GM19463 (cell line): ENCODE measurements around the gene TBL1X.

Source experiments
- ATAC-seq: cut with Tn5 transposase; IDR thresholded peaks from one replicate; pipeline ENCODE4 v1.9.1; 2021; ENCODE audit warnings: mild to moderate bottlenecking, moderate library complexity; ENCODE audit not compliant: unreplicated experiment

The TBL1X gene

DNA sequence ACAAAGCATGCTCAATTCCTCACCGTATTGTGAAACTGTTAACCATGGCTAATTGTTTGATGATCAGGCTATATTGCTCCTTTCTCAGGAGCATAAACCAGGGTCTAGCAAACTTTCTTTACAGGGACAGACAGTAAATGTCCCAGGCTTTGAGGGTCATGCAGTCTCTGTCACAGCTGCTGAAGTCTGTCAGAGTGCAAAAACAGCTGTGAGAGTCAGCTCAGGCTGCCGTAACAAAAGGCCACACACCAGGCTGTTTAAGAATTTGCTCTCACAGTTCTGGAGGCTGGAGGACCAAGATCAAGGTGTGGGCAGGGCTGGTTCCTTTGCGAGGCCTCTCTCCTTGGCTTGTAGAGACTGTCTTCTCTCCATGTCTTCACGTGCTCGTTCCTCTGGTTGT is 225.2 kb downstream of the TBL1X start:
- no peak for ATAC-seq

DNA sequence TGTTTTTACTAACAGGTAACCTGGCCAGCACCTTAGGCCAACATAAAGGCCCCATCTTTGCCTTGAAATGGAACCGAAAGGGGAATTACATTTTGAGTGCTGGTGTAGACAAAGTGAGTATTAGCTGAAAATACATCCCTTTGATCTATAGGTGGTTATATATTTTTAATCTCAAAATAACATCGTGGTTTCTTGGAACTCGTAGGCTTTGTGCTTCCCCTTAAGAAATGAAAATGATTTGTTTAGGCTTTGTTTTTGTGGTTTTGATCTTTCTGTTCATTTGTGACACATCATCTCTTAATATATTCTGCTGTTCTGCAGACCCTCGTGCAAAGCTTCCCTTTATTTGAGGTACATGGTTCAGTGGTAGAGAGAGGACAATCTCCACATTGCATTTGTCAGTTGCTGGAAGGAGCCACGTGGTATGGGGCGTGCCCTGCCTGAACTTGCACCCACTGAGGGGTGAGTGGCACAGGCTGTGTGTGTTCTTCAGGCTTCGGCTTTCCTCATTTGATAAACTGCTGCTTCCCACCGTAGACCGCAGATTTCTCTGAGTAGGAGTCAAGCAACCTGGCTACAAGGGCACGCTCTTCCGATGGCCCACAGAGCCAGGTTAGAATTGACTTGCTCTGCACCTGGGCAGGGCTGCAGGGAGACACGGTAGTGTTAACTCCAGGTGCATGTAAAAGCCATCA is 228.6 kb downstream of the TBL1X start:
- no peak for ATAC-seq

DNA sequence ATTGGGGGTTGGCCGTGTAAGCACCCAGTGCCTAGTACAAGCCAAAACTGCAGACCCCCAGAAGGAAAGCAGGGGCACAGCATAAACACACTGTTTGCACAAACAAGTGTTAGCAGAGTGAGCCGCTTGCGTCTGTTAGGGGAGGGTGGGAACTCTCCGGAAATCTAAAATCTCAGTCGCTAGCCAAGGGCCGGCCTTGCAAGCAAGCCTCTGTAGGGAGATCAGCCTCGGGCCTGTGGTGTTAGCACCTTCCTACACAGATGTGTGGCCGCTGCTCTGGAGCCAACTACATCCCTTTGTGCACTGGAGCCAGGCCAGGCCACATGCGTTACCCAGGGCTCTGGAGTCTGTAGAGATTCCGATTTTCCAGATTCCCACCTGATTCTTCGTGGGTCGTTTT is 233.7 kb downstream of the TBL1X start:
- no peak for ATAC-seq

DNA sequence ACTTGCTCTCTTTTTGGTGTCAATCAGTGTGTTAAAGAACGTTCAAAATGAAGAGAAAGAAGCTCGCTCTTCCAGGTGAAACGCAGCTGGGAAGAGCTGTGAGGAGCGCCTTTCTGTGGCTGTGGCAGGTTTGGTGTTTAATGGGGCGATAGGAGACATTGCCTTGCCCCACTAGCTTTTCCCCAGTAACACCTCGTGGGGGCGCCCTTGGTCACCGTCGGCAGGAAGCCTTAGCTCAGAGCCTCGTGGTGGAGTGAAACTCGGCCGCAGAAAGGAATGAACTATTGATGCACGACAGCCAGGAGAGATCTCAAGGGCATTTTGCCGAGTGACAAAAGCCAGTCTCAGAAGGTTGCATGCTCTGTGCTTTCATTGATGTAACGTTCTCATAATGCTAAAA is 235.7 kb downstream of the TBL1X start:
- no peak for ATAC-seq

DNA sequence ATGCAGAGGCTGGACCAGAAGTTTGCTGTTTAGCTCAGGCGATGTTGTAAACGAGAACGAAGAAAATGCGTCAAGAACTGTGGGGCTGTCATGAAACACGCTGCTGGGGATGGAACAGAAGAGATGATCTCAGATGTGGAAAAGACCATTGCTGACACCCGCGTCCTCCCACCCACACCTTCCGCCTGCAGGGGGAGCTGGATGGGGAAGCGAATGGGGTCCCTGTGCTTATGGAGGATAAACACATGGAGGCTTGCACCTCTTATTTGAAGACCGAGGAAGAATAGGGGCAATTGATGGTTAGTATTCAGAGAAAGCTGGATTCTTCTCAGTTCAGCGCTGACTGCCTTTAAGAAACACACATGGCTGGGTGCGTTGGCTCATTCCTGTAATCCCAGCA is 236.9 kb downstream of the TBL1X start:
- ATAC-seq = no peak

DNA sequence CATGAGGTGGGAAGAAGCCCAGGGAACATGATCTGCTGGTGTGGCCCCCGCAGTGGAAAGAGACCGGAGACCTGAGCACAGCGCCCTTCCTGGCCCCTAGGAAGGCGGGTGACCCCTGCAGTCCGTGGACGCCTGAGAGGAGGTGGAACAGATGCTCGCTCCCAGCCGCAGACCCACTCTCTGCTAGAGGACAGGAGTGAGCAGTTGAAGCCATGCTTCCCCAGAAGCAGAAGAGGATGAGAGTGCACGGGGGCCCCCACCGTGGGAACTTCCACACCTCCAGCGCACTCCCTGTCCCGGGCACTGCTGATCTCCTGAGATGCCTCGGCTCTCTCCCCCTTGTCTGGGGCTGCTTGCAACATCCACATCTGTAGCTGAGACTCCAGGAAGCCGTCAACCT is 238.5 kb downstream of the TBL1X start:
- ATAC-seq = no peak

DNA sequence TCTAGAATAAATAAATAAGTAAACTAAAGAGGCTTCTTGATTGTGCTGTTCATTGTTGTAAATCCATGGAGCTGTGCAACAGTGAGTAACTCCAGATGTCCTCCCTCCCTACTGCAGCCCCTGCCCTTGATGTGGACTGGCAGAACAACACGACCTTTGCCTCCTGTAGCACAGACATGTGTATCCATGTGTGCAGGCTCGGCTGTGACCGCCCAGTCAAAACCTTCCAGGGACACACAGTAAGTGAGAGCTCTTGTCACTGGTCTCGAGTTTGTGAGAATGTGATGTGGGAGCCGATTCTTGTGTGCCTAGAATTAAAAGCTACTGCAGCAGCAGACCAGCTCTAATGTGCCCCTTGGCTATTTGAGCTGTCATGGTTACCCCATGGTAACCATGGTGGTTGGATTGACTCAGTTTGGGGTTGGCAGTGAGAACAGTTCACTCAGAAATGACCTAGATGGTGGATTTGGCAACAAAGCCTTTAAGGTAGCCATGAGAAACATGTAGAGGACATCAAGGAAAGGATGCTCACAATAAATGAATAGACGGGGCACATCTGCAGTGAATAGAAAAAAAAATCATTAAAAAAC is 240.1 kb downstream of the TBL1X start:
- no peak for ATAC-seq

DNA sequence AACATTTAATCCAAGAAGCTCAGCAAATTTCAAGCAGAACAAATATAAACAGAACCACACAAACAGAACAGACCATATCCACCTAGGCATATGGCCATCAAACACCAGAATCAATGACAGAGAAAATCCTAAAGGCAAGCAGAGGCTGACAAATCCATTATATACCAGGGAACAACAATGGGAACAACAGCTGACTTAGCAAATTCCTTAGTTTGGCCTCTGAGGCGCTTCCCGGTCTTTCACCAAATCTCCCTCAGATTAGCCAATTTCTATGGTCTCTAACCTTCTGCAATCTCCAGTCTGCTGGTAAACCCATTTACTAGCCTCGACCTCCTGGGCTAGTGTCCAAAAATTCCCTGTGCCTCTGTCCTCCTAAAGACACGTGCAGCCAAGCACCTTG is 241.6 kb downstream of the TBL1X start:
- no peak for ATAC-seq

DNA sequence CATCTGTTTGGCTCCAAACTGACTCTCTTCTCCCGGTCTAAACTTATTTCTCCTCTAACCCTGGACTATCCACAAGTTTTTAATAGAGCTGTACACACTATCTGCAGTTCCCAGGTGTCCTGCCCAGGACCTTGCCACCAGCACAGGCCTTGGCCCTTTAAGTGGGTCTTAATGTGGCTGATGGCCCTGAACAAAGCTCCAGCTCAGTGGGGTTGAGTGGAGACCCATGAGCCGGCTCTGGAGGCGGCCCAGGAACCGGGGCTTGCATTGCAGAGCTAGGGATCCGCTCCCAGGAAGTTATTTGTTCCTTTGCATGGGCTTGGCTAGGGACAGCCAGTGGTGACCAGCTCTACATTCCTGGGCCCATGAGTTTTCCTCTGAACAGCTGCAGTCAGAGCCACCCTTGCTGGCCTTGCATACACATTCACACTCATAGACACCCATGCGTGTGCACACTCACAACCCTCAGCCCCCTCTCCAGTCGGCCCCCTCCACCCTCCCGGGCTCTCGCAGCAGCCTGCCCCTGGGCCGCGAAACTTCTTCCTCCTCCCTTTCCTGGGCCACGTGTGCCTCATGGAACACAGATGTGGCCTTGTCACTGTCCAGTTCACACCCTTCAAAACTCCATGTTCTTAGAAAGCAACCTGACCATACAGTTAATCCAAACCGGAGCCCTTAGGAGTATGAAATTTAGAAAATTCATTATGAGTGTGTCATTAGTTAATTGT is 242.6 kb downstream of the TBL1X start:
- no peak for ATAC-seq

DNA sequence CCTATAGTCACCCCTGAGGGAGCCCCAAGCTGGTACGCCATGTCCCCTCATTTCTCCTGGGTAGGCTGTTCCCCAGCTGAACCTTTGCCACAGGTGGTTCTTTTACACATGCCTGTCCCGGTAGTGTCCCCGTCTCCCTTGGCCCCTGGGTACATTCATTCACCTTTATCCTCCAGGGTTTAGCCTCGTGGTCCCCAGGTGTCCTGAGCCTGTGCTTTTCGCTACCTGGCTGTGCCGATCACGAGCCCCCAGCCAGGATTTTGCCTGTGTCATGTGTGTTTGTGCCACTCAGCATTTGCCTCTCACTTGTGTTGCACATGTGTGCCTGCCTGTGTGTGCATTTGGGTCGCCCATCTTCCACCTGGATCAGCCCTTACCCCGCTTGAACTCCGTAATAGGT is 243.2 kb downstream of the TBL1X start:
- no peak for ATAC-seq

DNA sequence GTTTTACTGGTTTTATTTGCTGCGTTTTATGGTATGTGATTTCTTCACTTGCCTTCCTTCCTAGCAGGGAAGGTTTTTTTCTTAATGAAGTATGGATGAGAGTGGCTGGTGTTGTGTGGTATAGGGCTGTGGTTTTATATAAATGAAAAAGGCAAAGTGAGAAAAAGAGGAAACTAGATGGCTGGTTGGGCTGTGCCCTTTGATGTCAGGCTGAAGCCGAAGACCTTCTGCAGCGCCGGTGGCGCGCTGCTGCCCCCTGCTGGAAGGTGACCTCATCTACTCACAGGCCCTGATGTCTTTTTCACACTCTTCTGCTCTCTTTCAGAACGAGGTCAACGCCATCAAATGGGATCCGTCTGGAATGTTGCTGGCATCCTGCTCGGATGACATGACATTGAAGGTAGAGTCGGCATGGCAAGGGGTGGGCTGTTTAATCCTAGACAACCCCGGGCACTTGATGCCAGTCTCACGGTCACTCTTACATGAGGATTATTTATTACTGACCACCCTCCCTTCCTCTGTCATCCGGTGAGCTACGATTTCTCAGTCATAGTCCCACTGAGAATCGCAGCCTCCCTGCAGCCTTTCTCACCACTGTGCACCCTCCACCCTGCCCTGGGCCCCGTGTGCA is 244.2 kb downstream of the TBL1X start:
- ATAC-seq = peak; percentile 96

DNA sequence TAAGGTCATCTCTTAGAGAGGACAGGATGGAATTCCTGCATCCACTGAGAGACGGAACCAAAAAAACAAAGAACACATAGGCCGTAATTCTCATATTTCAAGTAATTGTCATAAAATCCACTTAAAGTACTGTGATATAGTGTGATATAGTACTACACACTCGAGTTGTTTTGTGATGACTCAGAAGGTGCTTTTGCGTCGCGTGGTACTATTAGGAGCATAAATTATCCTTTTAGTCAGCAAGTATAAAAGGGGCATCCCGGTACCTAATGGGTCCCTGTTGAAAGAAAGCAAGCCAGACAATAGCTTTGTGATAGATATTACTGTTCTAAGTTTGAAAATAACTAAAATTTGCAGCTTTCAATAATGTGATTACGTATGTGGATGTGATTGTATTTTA is 245.5 kb downstream of the TBL1X start:
- ATAC-seq = no peak

DNA sequence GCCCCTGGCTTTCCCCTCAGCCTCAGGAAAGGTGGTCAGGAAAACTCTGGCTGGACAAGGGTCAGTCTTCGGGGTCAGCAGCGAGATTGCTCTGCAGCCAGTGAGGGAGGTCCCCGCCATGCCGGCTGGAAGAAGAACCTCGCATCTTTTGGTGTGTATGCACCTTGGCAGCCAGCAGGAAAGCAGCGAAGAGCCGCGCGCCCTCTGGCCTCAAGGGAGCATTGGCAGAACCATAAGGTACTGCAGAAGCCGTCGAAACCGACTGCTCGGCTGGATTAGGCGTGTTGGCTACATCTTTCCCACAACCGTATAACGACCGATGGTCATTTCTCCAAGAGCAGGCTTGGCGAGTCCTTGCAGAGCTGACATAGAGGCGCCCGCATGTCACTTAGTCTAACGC is 252.5 kb downstream of the TBL1X start:
- ATAC-seq = no peak

DNA sequence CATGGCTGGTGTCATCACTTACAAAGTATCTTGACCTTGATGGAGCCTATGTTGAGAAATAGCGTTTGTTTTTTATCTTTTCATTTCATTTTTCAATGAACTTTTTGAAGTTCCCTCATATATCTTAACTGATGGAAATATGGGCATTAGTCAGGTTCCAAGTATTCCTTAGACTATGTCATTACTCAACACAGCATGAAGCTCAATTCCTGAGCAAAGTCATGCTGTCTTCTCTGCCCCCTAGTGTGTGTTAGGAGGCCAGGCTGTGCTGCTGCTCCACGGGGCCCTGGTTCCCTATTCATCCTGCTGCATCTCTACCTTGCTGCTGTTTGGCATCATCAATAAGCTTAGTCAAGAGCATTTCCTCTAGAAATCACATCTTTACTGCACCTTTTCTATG is 259.9 kb downstream of the TBL1X start:
- no peak for ATAC-seq

DNA sequence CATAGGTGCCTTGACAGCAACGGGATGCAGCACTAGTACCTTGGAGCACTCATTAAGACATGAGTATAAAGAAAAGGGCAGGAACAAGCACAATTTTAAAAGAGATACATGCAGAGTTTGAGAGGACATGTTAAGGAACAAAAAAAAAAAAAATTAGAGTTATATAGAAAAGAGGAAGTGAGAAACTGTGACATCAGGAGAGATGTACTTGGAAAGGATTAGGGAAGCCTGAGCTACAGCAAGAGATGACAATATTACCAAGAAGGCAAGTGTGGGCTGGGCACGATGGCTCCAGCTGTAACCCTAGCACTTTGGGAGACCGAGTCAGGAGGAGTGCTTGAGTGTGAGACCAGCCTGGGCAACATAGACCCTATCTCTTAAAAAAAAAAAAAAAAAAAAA is 263.4 kb downstream of the TBL1X start:
- no peak for ATAC-seq

DNA sequence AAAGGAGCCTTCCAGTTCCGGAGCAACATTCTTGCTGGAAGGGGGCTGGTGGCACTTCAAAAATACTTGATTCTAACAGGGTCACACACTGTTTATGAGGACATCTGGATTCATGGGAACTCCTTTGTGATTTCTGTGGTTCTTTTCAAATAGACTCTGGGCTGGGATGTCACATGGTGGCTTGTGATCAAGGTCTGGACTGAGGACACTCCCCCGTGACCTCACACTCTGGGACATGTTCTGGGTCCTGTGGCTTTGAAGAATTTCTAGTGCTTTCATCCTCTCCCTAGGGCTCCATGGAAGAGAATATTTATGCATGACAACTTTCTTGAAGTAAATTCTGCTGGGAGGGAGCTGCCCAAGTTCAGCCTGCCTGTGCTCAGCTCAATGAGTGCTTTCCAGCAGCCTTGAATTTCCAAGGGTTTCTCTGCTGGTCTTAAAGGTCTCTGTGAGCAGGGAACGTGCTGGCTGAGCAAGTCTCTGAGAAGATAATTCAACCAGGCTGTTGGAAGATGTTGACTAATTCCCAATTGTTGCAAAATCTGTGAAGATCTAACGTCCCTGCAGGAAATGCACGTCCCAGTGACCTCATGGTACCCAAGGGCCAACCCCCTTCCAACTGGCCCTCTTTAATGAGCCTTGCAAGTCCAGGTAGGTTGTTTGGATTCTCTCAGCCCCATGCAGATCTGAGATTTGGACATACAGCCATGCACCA is 264.5 kb downstream of the TBL1X start:
- no peak for ATAC-seq

DNA sequence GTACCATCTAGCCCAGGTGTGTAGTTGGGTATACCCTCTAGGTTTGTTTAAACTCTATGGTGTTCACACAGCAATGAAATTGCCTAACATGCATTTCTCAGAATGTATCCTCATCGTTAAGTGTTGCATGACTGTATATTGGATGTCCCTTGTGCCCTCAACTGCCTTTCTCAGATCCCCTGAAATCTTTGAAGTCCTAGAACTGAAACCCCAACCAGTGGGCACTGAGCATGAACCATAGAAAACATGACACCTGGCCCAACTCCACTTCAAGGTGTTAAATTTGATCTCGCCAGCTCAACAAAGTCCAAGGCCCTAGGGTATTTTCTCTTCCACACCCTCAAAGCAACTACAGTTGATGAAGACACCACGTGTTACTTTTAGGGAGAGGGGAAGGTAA is 265.2 kb downstream of the TBL1X start:
- ATAC-seq = no peak

DNA sequence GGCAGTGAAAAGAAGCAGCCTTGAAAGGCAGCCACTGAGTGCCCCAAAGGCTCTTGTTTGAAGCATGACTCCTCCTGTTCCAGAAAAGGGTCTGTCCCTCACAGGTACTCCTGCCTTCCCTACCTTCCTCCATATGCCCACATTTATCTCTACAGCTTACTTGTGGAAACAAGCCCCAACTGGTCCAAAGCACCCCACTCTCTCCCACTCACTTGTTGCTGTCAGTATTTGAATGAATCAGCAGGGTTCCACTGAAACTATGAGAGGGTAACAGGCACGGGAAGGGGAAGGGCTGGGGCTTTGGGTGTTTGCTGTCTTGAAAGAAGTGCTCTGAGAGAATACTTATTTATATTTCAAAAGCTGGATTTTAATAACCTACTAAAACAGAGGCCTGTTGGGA is 265.9 kb downstream of the TBL1X start:
- ATAC-seq = no peak

DNA sequence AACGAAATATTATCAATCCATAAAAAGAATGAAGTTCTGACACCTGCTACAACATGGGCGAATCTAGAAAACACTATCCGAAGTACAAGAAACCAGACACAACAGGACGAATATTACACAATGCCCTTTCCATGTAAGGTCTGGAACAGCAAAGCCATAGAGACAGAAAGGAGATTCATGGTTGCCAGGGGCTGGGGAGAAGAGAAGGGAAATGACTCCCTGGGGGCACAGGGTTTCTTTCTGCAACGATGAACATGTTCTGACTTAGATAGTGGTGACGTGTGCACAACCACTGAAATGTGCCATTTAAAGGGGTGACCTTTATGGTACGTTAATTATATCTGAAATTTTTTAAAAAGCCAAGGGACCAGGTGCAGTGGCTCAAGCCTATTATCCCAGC is 272.5 kb downstream of the TBL1X start:
- ATAC-seq = no peak

DNA sequence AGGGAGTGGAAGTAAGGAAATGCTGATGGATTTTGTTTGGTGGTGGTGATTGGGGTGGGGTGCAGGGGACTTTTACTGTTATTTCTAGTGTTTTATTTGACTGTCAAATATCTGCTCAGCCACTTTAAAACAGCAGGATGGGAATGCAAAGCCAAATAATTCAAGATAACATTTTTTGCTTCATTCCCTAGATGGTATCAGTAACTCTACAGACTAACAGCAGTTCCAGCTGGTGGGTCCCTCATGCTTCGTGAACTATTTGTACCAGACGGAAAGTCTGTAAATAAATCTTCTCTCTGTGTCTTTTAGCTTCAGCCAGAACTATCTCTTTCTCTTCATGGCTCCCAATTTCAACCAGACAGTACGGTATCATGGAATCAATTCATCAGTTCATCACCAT is 273.3 kb downstream of the TBL1X start:
- ATAC-seq = no peak

DNA sequence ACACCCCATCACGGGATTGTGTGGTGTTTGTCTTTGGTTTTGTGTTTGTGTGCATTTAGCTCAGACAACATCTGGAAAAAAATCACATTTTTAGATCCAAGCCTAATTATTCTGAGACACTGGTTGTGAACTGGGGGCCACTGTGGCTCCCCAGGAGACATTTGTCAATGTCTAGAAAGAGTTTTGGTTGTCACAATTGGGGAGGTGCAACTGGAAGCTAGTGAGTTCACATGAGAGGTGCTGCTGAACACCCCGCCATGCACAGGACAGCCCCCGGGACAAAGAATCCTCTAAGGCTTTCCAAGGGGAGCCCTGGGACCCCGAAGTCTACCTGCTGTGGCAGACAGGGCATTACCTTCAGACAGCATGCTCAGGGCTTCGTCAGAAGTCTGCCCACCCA is 274.3 kb downstream of the TBL1X start:
- ATAC-seq = no peak
